HG03354 (cell line): ENCODE data around the gene CCL16.

Source experiments
- ATAC-seq: cut with Tn5 transposase; IDR thresholded peaks from one replicate; pipeline ENCODE4 v1.9.1; 2021; ENCODE audit warnings: mild to moderate bottlenecking; ENCODE audit not compliant: unreplicated experiment, poor library complexity, severe bottlenecking

CCL16 gene

GRCh38 chr17:35991075-35991474 lies 9.8 kb upstream of the CCL16 start:
- ATAC-seq, result no peak

GRCh38 chr17:35988164-35988563 lies 6.9 kb upstream of the CCL16 start:
- no peak for ATAC-seq

GRCh38 chr17:35986643-35987042 lies 5.3 kb upstream of the CCL16 start, which contains the start of gene CCL14:
Gene CCL14, minus strand, starts transcription at chr17:35986729. Its CDS starts 80 bp downstream, at chr17:35986649.
- no peak for ATAC-seq

- ATAC-seq, result no peak
These were observed 2.8 kb upstream of the CCL16 start for GRCh38 chr17:35984140-35984539.

GRCh38 chr17:35982409-35983191 lies 1.3 kb upstream of the CCL16 start:
- no peak for ATAC-seq

GRCh38 chr17:35981908-35982330 lies 622 bp upstream of the CCL16 start:
- ATAC-seq, result no peak

- no peak for ATAC-seq
These were observed 3.0 kb downstream of the CCL16 start for GRCh38 chr17:35978346-35978745.

GRCh38 chr17:35977509-35977908 lies 3.8 kb downstream of the CCL16 start:
- ATAC-seq, result no peak

- no peak for ATAC-seq
These were observed 7.7 kb downstream of the CCL16 start for GRCh38 chr17:35973333-35974260.

- no peak for ATAC-seq
These were observed 8.4 kb downstream of the CCL16 start for GRCh38 chr17:35972945-35973332.

- no peak for ATAC-seq
These were observed 8.8 kb downstream of the CCL16 start for GRCh38 chr17:35972535-35972934.

- no peak for ATAC-seq
These were observed 9.2 kb downstream of the CCL16 start for GRCh38 chr17:35972066-35972465.

- no peak for ATAC-seq
These were observed 11.5 kb downstream of the CCL16 start for GRCh38 chr17:35969558-35970380.

- ATAC-seq, result no peak
These were observed 12.7 kb downstream of the CCL16 start for GRCh38 chr17:35968520-35969054.

- no peak for ATAC-seq
These were observed 16.0 kb downstream of the CCL16 start for GRCh38 chr17:35965272-35965671.

- ATAC-seq, result no peak
These were observed 17.6 kb downstream of the CCL16 start for GRCh38 chr17:35963663-35964062.

GRCh38 chr17:35953720-35954119 lies 27.6 kb downstream of the CCL16 start:
- ATAC-seq, result no peak

GRCh38 chr17:35949401-35949800 lies 31.9 kb downstream of the CCL16 start:
- ATAC-seq, result no peak

- no peak for ATAC-seq
These were observed 33.2 kb downstream of the CCL16 start for GRCh38 chr17:35948092-35948491.

- no peak for ATAC-seq
These were observed 34.1 kb downstream of the CCL16 start for GRCh38 chr17:35947156-35947585.
